Measurements from ENCODE around the gene MIGA2. TPM values are rescaled to one million over a fixed set of nuclear protein-coding genes. Genes with fewer than 3 reads are reported as not detected.

Gene MIGA2
- total RNA-seq, 1 experiment from 2014 or later, result 34.8 TPM

- no peak for TF ChIP-seq CTCF (IDR thresholded peaks at IDR 0.05; ENCODE audit: insufficient read depth in 1 of 2, low read depth in 1 of 2, low read length in 1 of 2, severe bottlenecking in 1 of 2, unreplicated experiment in 1 of 2)
- intact Hi-C loops (cut with micrococcal nuclease; ENCODE audit: unreplicated experiment), result no loop called here
- peaks cover 25% of the 10 kb centered on the region for H3K36me3 Mint-ChIP-seq (ENCODE audit: insufficient read depth, unreplicated experiment)
- CTCF ChIA-PET, result interaction anchor here (0.6 kb wide), 1 partner anchor 52 kb away, joined by 3 read pairs; no protein-coding TSS in a partner anchor
- H3K4me3 Mint-ChIP-seq (ENCODE audit: unreplicated experiment), result no peak overlapping the region
- Histone ChIP-seq H3K9me3 (no peaks in the 10 kb centered on the region), H3K4me1 (no peaks in the 10 kb centered on the region), H3K4me3 (ENCODE audit: low read depth, low read length) (no peak overlapping the region), H3K36me3 (ENCODE audit: control insufficient read depth, insufficient read depth, low read length) (no peaks in the 10 kb centered on the region), H3K27me3 (replicated peaks; ENCODE audit: control insufficient read depth, insufficient read depth, low read length) (no peaks in the 10 kb centered on the region)
- no TSS peak for BruUV-seq (replicated peaks)
- POLR2A ChIA-PET, result interaction anchor here (1.1 kb wide), 1 partner anchor 42 kb away, joined by 3 read pairs; the partner anchor contains the start of gene SH3GLB2
- no peak overlapping the region for H3K27ac Mint-ChIP-seq (ENCODE audit: unreplicated experiment)
- peak in 1 of 2 experiments; percentile 35 for DNase-seq
- no peaks in the 10 kb centered on the region for H3K27me3 Mint-ChIP-seq (ENCODE audit: insufficient read depth, unreplicated experiment)
- H3K4me1 Mint-ChIP-seq (ENCODE audit: low read depth, unreplicated experiment), result no peaks in the 10 kb centered on the region
- no peaks in the 10 kb centered on the region for H3K9me3 Mint-ChIP-seq (ENCODE audit: unreplicated experiment)
Measured at GRCh38 chr9:129069862-129070641, 33.6 kb downstream of the MIGA2 start.

- Mint-ChIP-seq H3K36me3 (ENCODE audit: insufficient read depth, unreplicated experiment) (peaks cover 17% of the 10 kb centered on the region), H3K9me3 (ENCODE audit: unreplicated experiment) (no peaks in the 10 kb centered on the region), H3K4me3 (ENCODE audit: unreplicated experiment) (no peak overlapping the region), H3K4me1 (ENCODE audit: low read depth, unreplicated experiment) (no peaks in the 10 kb centered on the region), H3K27me3 (ENCODE audit: insufficient read depth, unreplicated experiment) (no peaks in the 10 kb centered on the region), H3K27ac (ENCODE audit: unreplicated experiment) (no peak overlapping the region)
- no TSS peak for BruUV-seq (replicated peaks)
- TF ChIP-seq CTCF (IDR thresholded peaks at IDR 0.05; ENCODE audit: insufficient read depth in 1 of 2, low read depth in 1 of 2, low read length in 1 of 2, severe bottlenecking in 1 of 2, unreplicated experiment in 1 of 2), result no peak
- no peaks in the 10 kb centered on the region; the same call in 1 of the 2 replicates for H3K4me1 ChIP-seq
- ChIA-PET POLR2A (no interaction called here), CTCF (no interaction called here)
- no peaks in the 10 kb centered on the region for H3K36me3 ChIP-seq (ENCODE audit: control insufficient read depth, insufficient read depth, low read length)
- H3K27me3 ChIP-seq (replicated peaks; ENCODE audit: control insufficient read depth, insufficient read depth, low read length), result no peaks in the 10 kb centered on the region
- intact Hi-C loops (cut with micrococcal nuclease; ENCODE audit: unreplicated experiment), result no loop called here
- H3K9me3 ChIP-seq, result no peaks in the 10 kb centered on the region
- DNase-seq, result no peak
- H3K4me3 ChIP-seq (ENCODE audit: low read depth, low read length), result no peak overlapping the region
Measured at GRCh38 chr9:129070696-129071525, 34.5 kb downstream of the MIGA2 start.

- no peaks in the 10 kb centered on the region for H3K36me3 ChIP-seq (ENCODE audit: control insufficient read depth, insufficient read depth, low read length)
- Mint-ChIP-seq H3K4me3 (ENCODE audit: unreplicated experiment) (no peak overlapping the region), H3K4me1 (ENCODE audit: low read depth, unreplicated experiment) (no peaks in the 10 kb centered on the region), H3K9me3 (ENCODE audit: unreplicated experiment) (no peaks in the 10 kb centered on the region), H3K27ac (ENCODE audit: unreplicated experiment) (no peak overlapping the region), H3K27me3 (ENCODE audit: insufficient read depth, unreplicated experiment) (no peaks in the 10 kb centered on the region), H3K36me3 (ENCODE audit: insufficient read depth, unreplicated experiment) (peaks cover 12% of the 10 kb centered on the region)
- TF ChIP-seq CTCF (IDR thresholded peaks at IDR 0.05; ENCODE audit: insufficient read depth in 1 of 2, low read depth in 1 of 2, low read length in 1 of 2, severe bottlenecking in 1 of 2, unreplicated experiment in 1 of 2), result no peak
- no peaks in the 10 kb centered on the region for H3K9me3 ChIP-seq
- no TSS peak for BruUV-seq (replicated peaks)
- DNase-seq, result peak in 1 of 2 experiments; percentile 33
- H3K4me3 ChIP-seq (ENCODE audit: low read depth, low read length), result no peak overlapping the region
- POLR2A ChIA-PET, result no interaction called here
- H3K4me1 ChIP-seq, result no peaks in the 10 kb centered on the region; the same call in 1 of the 2 replicates
- CTCF ChIA-PET, result no interaction called here
- intact Hi-C loops (cut with micrococcal nuclease; ENCODE audit: unreplicated experiment), result no loop called here
- no peaks in the 10 kb centered on the region for H3K27me3 ChIP-seq (replicated peaks; ENCODE audit: control insufficient read depth, insufficient read depth, low read length)
Measured at GRCh38 chr9:129071526-129072126, 35.2 kb downstream of the MIGA2 start.

All from Caco-2 (cell line).